ENCODE measurements around the gene PARP12. TPM values are rescaled to one million over a fixed set of nuclear protein-coding genes. Genes with fewer than 3 reads are reported as not detected.

Gene PARP12
- total and polyA plus RNA-seq, 11 donors = 6.8 to 65.9 (median 12.6) TPM

DNA sequence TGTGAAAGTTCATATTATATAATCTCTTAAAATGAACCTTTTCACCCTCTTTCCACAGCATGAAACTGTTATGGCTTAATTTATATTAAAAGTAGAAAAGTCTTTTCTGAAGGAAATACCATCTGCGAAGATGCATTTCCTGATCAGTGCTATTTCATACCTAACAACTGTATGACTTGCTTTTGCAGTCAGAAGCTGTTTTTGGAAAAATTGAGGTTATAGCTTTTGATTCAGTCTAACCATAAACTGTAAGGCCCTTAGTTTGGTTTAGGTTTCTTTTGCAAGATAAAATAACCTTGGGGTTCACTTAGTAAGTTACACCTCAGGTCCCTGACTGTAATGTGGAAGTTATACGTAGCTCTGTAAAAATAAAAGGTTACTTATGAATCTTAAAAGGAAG is 22.7 kb upstream of the PARP12 start:
- Histone ChIP-seq H3K27ac (no peak overlapping the region), H3K27me3 (no peaks in the 10 kb centered on the region), H3K4me1 (peaks cover 0 to 10% (median 0%) of the 10 kb centered on the region in 12 donors), H3K36me3 (peaks cover 0 to 42% (median 25%) of the 10 kb centered on the region in 9 donors), H3K9me3 (no peaks in the 10 kb centered on the region), H3K4me3 (no peak overlapping the region)
- ATAC-seq = no peak
- no peak for DNase-seq
- TF ChIP-seq POLR2A (IDR thresholded peaks at IDR 0.05) (no peak), CTCF (IDR thresholded peaks at IDR 0.05) (no peak)
- intact Hi-C loops (cut with DNase I) = no loop called here
- WGBS, 4 donors = 76 to 79% (median 78%) methylated on average over 2 of the region's 2 CpGs

GRCh38 chr7:140084972-140085371 is 22.2 kb upstream of the PARP12 start:
- Histone ChIP-seq H3K27me3 (no peaks in the 10 kb centered on the region), H3K4me1 (peaks cover 0 to 10% (median 0%) of the 10 kb centered on the region in 12 donors), H3K36me3 (peaks cover 0 to 37% (median 20%) of the 10 kb centered on the region in 9 donors), H3K27ac (no peak overlapping the region), H3K9me3 (no peaks in the 10 kb centered on the region), H3K4me3 (no peak overlapping the region)
- intact Hi-C loops (cut with DNase I) = no loop called here
- peak in 1 of 5 donors; percentile 54 for DNase-seq
- no peak for TF ChIP-seq POLR2A (IDR thresholded peaks at IDR 0.05)
- no peak for TF ChIP-seq CTCF (IDR thresholded peaks at IDR 0.05)
- peak; percentile 29 to 64 (median 50) for ATAC-seq
- 58 to 74% (median 68%) methylated on average over 8 of the region's 8 CpGs for WGBS, 4 donors

DNA sequence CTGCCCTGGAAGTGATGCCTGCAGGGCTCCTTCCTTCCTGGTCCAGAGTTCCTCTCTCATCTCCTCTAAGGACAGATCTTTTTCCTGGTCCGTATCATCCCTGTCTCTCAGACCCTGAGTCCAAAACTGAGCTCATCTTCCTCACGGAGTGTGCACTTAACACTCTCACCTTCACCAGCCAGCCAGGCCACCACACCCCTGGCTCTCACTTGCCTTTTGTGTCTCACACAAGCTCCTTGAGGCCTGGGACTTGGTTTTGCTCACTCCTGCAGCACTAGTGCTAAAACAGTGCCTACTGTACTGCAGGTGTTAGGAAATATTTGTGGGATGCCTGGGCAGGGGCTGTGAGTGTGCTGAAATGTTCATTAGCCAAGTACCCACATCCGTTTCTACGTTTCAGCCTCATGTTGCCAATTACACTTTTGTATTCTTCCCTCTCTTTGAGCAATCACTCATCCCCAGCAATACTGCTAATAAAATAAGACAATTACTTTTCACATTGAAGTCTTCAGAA is 21.4 kb upstream of the PARP12 start:
- DNase-seq (no peak), ATAC-seq (no peak)
- intact Hi-C loops (cut with DNase I) = no loop called here
- H3K27me3 ChIP-seq = no peaks in the 10 kb centered on the region
- H3K36me3 ChIP-seq = peaks cover 0 to 30% (median 14%) of the 10 kb centered on the region in 9 donors
- WGBS, 4 donors = 79 to 85% (median 83%) methylated on average over 4 of the region's 4 CpGs
- peaks cover 0 to 10% (median 0%) of the 10 kb centered on the region in 12 donors for H3K4me1 ChIP-seq
- no peak for TF ChIP-seq POLR2A (IDR thresholded peaks at IDR 0.05)
- TF ChIP-seq CTCF (IDR thresholded peaks at IDR 0.05) = no peak
- no peak overlapping the region for H3K4me3 ChIP-seq
- H3K27ac ChIP-seq = no peak overlapping the region
- no peaks in the 10 kb centered on the region for H3K9me3 ChIP-seq

GRCh38 chr7:140082770-140083169 is 20.0 kb upstream of the PARP12 start:
- no peaks in the 10 kb centered on the region for H3K9me3 ChIP-seq
- intact Hi-C loops (cut with DNase I) = no loop called here
- WGBS, 4 donors = 80 to 88% (median 84%) methylated on average over 7 of the region's 7 CpGs
- peaks cover 0 to 15% (median 4%) of the 10 kb centered on the region in 9 donors for H3K36me3 ChIP-seq
- H3K4me3 ChIP-seq = no peak overlapping the region
- DNase-seq (no peak), ATAC-seq (peak in 1 of 4 donors; percentile 9)
- no peak overlapping the region for H3K27ac ChIP-seq
- no peak for TF ChIP-seq CTCF (IDR thresholded peaks at IDR 0.05)
- TF ChIP-seq POLR2A (IDR thresholded peaks at IDR 0.05) = no peak
- peaks cover 0 to 16% (median 0%) of the 10 kb centered on the region in 12 donors for H3K4me1 ChIP-seq
- no peaks in the 10 kb centered on the region for H3K27me3 ChIP-seq
